HS-5 (cell line): ENCODE results near the gene MCL1.
"Not testable (repeated sequence)": the region's sequence is repeated elsewhere in the genome, so short reads cannot be mapped to it uniquely, and the experiment has no call there.

Experiments used
- DNase-seq: peaks from one replicate; pipeline ENCODE4 v3.0.0-alpha.2; 2012; ENCODE audit warnings: low read depth

MCL1 gene

DNA sequence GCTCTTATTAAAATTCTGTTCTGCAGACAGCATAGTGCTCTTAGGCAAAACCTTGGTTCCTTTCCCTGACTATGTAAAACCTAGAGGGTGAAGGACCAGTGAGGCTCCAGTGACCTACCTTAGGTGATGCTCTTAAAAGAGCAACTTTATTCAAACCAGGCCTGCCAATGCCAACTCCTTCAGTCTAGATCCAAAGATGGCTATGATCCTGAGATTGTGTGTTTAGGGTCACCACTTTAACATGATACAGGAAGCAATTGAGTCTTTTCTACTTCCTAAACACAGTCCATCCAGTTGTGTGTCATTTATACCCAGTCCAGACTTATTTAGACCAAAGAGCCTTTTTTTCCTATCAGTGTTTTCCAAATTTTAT lies 10.8 kb downstream of the MCL1 start:
- DNase-seq, result no peak

DNA sequence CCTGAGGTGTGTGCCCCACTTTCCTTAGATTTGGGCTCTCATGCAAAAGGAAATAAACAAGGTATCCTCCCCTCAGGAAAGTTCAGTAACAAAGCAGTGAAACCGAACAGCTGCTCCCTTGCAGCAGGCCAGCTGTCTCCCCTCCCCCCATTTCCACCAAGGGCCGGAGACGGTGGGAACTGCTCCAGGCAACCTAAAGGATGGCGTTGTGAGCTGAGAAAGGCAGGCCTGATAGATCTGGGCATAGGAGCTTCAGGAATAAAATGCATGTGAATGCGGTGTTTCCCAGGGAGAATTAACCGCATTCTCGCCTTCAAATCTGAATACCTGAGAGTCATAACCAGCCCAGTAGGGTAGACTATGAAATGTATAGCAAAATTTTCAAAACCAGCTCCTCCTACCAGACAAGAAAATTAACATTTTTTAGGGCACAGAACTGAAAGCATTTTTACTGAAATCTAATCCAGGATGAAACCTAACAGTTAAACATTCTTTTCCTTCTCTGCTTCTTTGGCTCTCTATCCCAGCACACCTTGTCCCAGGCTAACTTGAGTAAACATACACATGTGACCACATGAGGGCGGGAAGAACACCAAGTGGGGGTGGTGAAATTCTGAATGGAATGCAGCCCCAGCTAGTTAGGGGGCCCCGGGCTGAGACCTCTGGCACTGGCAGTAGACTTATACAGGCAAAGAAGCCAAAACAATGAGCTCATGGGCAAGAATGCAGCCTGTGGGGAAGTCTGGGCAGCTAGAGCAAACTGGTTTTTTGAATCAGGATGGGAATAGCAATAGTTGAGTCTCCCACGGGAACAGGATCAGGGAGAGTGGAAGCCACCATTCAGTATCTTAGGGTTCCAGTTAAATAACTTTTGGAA lies 11.5 kb downstream of the MCL1 start:
- no peak for DNase-seq

DNA sequence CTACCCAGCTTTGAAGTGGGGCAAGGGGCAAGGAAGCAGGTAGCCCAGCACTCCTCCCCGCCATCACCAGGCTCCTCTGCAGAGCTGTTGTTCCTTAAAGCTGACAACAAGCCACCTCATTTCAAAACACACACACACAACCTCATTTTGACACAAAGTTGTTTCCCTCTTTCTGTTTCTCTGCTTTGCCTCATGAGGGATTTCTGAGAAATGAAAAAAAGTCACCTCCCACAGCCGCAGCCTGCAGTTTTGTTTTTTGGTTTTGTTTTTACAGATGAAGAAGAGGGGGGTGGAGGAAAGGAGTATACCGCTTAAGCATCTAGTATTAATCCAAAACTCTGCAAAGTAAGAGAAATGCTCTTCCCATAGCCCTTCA lies 12.1 kb downstream of the MCL1 start:
- no peak for DNase-seq

DNA sequence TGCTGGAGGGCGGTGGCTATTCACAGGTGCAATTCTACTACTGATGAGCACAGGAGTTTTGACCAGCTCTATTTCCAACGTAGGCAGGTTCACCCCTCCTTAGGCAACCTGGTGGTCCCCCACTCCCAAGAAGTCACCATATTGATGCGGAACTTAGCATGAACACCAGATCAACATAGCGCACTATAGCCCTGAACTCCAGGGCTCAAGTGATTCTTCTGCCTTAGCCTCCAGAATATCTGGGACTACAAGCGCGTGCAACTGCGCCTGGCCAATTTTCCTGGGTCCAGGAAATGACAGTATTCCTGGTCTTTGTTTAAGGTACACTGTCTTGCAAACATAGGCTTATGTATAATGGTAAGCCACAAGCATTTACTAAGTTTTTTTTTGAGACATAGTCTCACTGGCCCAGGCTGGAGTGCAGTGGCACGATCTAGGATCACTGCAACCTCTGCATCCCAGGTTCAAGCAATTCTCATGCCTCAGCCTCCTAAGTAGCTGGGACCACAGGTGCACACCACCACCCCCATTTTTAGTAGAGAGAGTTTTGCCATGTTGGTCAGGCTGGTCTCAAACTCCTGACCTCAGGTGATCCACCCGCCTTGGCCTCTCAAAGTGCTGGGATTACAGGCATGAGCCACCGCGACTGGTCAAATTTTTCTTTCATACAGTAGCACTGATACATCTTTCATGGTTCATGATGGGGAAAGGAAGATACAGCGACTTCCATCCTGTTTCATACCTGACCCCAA lies 12.6 kb downstream of the MCL1 start:
- DNase-seq, result no peak

DNA sequence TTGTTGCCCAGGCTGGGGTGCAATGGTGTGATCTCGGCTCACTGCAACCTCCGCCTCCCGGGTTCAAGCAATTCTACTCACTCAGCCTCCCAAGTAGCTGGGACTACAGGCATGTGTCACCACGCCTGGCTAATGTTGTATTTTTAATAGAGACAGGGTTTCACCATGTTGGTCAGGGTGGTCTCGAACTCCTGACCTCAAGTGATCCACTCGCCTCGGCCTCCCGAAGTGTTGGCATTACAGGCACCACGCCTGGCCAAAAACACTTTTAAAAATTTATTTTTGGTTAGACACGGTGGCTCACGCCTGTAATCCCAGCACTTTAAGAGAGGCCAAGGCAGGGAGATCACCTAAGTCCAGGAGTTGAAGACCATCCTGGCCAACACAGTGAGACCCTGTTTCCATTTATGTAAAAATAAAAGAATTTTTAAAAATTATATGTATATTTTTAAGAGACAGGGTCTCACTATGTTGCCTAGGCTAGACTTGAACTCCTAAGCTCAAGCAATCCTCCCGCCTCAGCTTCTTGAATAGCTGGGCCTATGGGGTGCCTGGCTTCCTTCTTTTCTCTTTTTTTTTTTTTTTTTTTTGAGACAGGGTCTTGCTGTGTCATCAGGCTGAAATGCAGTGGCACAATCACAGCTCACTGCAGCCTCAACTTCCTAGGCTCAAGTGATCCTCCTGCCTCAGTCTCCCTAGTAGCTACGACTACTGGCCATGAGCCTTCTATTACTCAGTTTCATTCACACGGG lies 14.0 kb downstream of the MCL1 start:
- DNase-seq, result not testable (repeated sequence)

DNA sequence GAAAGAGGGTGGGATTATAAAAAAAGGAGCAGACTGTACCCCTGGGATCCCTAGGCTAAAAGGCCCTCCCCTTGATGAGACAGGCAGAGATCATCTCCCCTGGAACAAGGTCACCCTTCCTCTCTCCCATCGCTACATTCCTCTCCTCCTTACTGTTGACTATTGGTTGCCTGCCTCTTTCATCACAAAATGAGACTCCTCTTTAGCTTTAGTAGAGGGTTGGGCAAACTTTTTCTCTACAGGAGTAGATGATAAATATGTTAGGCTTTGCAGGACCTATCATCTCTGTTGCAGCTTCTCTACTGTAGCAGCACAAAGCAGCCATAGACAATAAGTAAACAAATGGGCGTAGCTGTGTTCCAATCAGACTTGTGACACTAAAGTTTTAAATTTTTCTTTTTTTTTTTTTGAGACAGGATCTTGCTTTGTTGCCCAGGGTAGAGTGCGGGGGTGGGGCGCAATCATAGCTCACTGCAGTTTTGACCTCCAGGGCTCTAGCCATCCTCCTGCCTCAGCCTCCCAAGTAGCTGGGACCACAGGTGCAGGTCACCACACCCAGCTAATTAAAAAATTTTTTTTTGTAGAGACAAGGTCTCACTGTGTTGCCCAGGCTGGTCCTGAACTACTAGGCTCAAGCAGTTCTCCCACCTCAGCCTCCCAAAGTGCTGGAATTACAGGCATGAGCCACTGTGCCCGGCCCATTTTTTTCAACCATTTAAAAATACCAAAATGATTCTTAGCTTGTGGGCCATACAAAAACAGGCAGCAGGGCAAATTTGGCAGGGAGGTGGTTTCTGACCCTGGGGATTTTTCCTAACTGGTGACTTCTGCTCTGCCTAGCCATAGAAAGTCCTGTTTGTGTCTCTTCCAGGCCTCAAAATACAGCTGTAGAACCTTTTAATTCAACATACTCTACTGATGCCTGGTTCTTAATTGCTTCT lies 15.1 kb downstream of the MCL1 start:
- DNase-seq, result no peak

DNA sequence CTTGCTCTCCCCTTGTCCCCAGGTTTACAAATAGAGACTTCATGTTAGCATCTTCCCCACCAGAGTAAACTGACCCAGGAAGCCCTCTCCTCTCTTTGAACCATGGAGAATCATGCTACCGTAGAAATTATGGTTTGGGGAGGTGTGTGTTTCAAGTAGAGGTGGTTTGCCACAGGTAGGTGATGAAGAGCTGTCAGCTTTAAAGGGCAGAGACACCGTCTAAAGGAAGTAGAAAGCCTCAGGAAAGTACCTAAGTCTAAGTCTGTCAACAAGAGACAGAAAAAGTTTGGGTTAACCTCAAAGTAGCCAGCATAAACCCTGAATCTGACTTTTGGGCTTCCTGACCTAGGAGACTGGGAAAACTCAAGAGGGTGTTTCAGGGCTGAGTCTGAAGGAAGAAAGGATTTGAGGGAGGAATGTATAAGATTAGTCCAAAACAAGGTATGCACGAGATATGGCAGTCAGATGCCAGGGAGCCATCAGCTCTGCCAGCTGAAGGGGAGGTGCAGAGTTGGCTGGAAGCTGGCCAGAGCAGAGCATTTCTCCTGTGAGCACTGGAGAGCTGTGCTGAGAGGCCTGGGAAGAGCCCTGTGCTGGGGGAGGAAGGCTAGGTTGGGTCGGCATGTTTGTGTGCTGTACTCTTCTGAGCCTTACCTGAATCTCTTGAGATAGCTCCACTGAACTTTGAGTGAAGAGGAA lies 15.9 kb downstream of the MCL1 start:
- no peak for DNase-seq

DNA sequence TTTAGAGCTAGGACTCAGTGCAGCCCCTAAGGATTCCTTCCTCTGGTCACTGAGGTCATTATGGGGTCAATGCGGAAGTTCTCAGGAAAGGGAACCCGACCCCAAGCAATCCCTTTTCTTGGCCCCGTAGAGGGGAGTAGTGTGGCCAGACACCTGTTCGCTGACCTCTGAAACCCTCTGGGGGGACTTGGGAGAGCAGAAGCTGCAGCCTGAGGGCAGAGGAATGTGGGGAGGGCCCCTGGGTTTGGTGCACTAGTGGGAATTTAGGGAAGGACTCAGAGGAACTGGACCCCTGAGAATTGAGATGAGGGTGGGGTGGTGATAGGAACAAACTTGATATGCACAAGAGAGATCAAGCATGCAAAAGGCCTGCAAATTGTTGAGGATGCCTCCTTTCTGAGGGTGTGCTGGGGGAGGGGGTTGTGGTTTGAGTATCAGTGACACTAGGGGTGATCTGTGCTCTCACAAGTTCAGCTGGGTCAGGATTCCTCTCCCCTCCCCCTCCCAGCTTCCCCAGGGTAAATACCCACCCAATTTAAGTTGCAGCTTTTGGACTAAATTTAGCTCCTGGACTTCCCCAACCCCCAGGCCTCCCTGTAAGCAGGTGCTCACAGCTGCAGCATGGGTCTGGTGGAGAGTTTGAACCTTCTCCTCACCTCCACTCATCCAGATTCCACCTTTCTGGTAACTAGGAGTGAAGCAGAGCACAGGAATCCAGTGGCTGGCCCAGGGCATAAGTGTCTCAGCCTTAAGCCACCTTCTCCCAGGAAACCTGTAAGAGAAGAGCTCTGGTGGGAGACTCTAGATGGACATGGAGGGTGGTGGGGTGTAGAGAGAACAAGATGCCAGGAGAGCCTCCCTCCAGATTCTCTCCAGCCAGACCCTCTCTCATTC lies 16.7 kb downstream of the MCL1 start:
- DNase-seq, result no peak

DNA sequence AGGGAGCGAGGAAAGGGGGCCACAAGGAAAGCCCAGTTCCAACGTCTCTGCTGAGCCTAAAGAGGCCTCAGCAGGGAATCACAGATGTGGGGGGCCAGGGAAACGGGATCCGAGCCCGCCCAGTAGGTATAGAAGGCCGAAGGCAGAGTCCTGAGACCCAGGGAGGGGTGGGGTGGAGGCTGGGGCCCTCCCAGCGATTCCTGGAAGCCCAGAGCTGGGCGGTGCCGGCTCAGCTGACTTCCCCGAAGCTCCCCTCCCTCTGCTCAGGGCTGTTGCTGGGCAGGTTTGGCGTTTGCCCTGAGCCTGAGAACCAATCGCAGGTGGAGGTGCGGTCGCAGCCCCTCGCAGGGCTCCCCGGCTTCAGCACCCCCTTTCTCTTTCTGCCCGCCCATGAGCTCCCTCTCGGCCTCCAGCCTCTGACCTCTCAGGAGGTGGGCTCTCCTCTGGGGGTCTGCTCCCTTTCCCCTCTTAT lies 17.4 kb downstream of the MCL1 start:
- DNase-seq, result no peak

DNA sequence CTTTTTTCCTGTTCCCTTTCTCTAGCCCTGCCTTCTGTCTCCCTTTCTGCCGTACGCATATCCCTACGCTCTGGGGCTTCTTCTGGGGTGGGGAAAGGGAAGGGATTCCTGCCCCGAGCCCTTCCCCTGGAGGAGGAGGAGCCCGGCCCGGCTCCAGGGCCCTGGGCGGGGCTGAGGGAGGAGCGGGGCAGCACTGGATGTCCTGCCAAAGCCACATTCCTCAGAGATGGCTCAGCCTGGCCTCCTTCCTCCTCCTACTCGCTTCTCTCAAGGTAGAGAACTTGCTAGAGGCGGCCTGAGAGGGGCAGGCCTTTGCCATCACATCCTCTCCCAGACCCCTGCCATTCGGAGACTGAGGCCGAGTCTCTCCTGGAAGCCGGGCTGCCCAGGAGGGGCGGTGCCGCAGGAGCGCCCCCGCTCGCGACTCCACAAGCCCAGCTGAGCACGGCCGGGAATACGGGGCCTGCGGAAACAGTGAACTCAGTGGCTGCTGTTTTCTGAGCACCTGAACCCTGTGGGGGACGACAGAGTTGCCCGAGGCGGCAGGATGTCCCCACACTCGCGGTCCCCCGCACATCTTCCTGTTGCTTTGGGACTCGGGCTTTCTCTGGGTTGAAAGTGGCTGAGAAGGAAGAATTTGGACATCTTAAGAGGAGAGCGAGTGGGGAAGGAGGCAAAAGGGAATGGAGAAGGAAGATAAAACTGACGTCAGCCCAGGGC lies 18.0 kb downstream of the MCL1 start:
- peak; percentile 93 for DNase-seq

DNA sequence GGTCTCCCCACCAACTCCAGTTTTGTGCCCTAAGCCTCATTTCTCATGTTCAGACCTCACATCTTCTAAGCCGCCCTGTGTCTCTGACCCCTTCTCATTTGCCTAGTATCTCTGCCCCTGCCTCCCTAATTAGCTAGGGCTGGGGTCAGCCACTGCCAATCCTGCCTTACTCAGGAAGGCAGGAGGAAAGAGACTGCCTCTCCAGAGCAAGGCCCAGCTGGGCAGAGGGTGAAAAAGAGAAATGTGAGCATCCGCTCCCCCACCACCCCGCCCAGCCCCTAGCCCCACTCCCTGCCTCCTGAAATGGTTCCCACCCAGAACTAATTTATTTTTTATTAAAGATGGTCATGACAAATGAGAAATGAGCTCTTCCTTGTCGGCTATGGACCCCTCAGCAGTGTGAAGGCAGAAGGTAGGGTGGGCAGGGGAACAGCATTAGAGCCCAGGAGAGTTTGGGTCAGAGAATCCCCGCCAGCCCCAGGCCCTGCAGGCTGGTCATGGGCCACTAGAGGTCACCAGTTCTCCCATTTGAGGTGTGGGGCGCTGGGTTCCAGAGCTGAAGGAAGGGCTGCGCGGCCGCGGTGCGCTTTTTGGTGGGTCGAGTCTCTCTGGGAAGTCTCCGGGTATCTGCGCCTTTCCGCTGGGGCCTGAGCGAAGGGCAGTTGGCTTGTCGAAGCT lies 18.7 kb downstream of the MCL1 start:
- DNase-seq, result no peak

DNA sequence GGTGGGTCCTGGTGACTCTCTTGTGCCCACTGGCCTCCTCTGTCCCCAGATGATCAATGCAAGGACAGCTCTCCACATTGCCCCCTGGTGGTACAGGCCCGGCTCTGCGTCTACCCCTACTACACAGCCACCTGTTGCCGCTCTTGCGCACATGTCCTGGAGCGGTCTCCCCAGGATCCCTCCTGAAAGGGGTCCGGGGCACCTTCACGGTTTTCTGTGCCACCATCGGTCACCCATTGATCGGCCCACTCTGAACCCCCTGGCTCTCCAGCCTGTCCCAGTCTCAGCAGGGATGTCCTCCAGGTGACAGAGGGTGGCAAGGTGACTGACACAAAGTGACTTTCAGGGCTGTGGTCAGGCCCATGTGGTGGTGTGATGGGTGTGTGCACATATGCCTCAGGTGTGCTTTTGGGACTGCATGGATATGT lies 19.4 kb downstream of the MCL1 start:
- no peak for DNase-seq

DNA sequence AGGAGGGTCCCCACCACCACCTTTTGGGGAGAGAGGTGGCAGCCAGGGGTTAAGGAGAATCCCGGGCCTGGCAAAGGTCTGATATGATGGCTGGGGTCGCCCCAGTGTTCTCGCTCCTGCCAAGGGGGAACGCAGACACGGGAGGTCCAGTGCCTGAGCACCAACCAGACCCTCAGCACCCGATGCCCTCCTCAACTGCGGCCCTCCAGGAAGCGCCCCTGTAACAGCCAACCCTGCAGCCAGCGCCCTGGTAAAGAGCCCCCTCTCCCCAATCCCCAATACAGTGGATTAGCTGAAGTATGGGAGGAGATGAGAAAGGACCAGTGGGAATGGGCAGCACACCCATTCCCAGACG lies 19.8 kb downstream of the MCL1 start:
- no peak for DNase-seq

DNA sequence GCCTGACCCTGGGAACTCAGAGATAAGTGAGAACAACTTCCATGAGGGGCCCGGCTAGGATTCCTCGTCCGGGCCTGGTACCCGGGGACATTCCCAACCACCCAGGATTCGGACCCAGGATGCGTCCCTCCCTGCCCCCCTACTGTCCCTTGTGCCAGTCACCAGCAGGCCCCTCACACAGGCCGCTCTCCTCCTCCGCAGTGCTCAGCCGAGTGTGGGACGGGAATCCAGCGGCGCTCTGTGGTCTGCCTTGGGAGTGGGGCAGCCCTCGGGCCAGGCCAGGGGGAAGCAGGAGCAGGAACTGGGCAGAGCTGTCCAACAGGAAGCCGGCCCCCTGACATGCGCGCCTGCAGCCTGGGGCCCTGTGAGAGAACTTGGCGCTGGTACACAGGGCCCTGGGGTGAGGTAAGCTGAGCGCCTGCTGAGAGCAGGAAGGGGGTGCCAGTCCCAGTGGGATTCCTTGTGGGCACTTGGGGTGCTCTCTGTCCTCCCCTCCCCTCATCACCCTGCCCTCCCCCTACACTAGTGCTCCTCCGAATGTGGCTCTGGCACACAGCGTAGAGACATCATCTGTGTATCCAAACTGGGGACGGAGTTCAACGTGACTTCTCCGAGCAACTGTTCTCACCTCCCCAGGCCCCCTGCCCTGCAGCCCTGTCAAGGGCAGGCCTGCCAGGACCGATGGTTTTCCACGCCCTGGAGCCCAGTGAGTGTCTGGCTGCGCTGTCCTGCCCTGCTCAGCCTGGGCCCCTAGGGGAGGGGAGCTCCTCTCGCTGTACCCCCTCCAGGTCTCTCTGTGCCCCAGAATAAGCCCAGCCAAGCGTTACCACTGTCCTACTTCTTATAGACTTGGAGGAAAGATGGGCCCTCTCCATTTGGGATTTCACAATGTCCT lies 20.4 kb downstream of the MCL1 start:
- DNase-seq, result no peak

DNA sequence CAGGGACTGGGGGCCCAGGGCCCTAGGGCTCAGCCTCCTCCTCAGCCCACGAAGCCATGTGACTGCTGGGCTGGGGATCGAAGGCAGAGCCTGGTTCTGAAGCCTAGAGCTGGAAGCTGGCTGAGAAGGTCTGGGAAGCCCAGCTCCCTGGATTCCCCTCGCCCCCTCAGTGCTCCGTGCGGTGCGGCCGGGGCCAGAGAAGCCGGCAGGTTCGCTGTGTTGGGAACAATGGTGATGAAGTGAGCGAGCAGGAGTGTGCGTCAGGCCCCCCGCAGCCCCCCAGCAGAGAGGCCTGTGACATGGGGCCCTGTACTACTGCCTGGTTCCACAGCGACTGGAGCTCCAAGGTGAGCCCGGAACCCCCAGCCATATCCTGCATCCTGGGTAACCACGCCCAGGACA lies 21.1 kb downstream of the MCL1 start:
- no peak for DNase-seq

DNA sequence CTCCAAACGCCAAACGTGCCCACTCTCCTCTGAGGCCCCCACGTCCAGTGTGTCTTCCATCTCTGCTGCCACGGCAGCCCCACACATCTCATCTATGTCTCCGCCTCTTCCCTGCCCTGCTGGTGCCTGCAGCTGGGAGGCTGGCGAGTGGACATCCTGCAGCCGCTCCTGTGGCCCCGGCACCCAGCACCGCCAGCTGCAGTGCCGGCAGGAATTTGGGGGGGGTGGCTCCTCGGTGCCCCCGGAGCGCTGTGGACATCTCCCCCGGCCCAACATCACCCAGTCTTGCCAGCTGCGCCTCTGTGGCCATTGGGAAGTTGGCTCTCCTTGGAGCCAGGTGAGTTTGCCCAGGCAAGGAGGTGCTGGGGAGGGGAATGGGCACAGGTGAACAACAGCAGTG lies 21.6 kb downstream of the MCL1 start:
- DNase-seq, result no peak

DNA sequence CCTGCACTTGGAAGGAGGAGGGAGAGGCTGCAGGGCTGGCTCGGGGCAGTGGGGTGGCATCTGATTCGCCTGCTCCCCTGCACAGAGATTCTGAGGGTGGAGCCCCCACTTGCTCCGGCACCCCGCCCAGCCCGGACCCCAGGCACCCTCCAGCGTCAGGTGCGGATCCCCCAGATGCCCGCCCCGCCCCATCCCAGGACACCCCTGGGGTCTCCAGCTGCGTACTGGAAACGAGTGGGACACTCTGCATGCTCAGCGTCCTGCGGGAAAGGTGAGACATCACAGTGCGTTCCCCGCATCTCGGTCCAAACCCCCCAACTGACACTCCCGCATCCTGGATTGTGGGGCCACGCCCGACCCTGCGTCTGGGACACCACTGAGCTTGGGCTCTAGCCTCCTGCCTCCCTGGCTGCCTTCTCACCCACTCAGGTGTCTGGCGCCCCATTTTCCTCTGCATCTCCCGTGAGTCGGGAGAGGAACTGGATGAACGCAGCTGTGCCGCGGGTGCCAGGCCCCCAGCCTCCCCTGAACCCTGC lies 22.3 kb downstream of the MCL1 start:
- DNase-seq, result no peak
